ENCODE measurements around the gene ACVRL1. TPM values are rescaled to one million over a fixed set of nuclear protein-coding genes. Genes with fewer than 3 reads are reported as not detected.

The ACVRL1 gene
- total and polyA plus RNA-seq, 2 donors (not counting 1 experiment from before 2014, with no cell fraction given) = not detected

DNA sequence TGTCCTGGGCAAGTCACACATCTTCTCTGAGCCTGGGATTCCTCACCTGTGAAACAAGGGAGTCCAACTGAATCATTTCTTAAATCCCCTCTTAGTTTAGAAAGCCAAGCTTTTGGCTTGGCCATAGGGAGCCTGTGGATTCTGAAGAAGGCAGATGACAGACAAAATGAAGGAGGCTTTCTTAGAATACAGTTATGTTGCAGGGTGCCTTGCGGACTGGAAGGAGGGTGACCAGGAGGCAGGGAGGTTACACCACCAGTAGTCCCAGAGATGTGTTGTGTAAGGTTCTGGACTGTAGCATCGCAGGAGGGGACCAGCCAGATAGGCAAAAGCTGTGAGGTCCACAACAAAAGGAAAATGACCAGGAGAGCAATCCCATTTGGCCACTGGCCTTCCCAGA, 36.0 kb downstream of the ACVRL1 start:
- H3K4me3 Mint-ChIP-seq = no peak overlapping the region
- CTCF ChIA-PET = no interaction called here

DNA sequence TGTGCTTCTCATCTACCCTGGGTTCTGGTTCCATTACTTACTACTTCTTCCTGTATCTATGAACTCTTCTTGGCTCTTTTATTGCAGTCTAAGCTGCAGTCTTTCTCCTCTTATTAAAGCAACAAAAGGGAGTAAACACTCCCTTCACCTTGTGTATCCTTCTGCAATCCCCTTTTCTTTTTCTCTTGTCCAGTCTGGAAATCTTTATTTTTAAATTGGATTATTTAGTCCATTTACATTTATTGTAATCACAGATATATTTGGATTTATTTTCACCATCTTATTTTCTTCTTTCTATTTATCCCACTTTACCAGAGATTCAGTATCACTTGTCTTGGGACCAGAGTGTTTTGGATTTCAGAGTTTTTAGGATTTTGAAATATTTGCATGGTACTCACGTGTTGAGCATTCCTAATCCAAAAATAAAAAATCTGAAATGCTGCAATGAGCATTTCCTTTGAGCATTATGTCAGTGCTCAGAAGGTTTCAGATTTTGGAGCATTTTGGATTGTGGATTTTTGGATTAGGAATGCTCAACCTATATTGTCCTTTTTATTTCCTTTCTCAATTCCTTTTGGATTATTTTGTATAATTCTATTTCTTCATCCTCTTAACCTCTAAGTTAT, 37.4 kb downstream of the ACVRL1 start:
- H3K9me3 Mint-ChIP-seq (ENCODE audit: insufficient read depth) = peaks cover 5% of the 10 kb centered on the region
- ChIA-PET CTCF (no interaction called here), POLR2A (no interaction called here)
- H3K4me3 Mint-ChIP-seq = no peak overlapping the region
- no peaks in the 10 kb centered on the region for H3K79me2 ChIP-seq (ENCODE audit: control insufficient read depth, insufficient read depth, low read length)
- peaks cover 0 to 29% (median 12%) of the 10 kb centered on the region in 4 experiments for H3K27me3 ChIP-seq (replicated peaks in 1 of 4; ENCODE audit: control extremely low read depth in 1 of 4, control insufficient read depth in 3 of 4, insufficient read depth in 4 of 4, low read length in 3 of 4)
- H3K27ac ChIP-seq (ENCODE audit: low read length in 2 of 2) = no peak overlapping the region
- H3K36me3 ChIP-seq (replicated peaks in 1 of 2; ENCODE audit: control extremely low read depth in 1 of 2, control insufficient read depth in 1 of 2, extremely low read depth in 1 of 2, insufficient read depth in 2 of 2, low read length in 1 of 2) = no peaks in the 10 kb centered on the region
- H3K4me1 ChIP-seq (ENCODE audit: control insufficient read depth in 2 of 2, insufficient read depth in 2 of 2, low read length in 2 of 2) = no peaks in the 10 kb centered on the region
- H3K9me3 ChIP-seq (ENCODE audit: control extremely low read depth in 1 of 3, control insufficient read depth in 2 of 3, insufficient read depth in 1 of 3, low read length in 2 of 3) = peaks cover 0 to 16% (median 11%) of the 10 kb centered on the region in 3 donors
- H3K9ac ChIP-seq (ENCODE audit: low read length) = no peak overlapping the region
- no peak overlapping the region for H3K4me2 ChIP-seq (replicated peaks; ENCODE audit: low read depth, low read length, poor library complexity, severe bottlenecking)
- no peaks in the 10 kb centered on the region for H4K20me1 ChIP-seq (ENCODE audit: control insufficient read depth, insufficient read depth, low read length, poor library complexity, severe bottlenecking)
- H3K4me3 ChIP-seq (ENCODE audit: control extremely low read depth in 1 of 5, extremely low read depth in 1 of 5, insufficient read depth in 1 of 5, low read depth in 2 of 5, low read length in 4 of 5) = no peak overlapping the region
- H3K27ac Mint-ChIP-seq = no peak overlapping the region
- intact Hi-C loops (cut with micrococcal nuclease) = no loop called here
- WGBS (ENCODE audit: insufficient coverage) = no CpG with 5 or more reads among the region's 1 CpG
- ATAC-seq (ENCODE audit: low read depth) (no peak), DNase-seq (no peak)
- peaks cover 62% of the 10 kb centered on the region for H3K27me3 Mint-ChIP-seq
- no peak for TF ChIP-seq EZH2 (IDR thresholded peaks at IDR 0.05; ENCODE audit: borderline replicate concordance, insufficient read depth, low read depth, low read length, poor library complexity, severe bottlenecking)
- TF ChIP-seq, protein P1, sequence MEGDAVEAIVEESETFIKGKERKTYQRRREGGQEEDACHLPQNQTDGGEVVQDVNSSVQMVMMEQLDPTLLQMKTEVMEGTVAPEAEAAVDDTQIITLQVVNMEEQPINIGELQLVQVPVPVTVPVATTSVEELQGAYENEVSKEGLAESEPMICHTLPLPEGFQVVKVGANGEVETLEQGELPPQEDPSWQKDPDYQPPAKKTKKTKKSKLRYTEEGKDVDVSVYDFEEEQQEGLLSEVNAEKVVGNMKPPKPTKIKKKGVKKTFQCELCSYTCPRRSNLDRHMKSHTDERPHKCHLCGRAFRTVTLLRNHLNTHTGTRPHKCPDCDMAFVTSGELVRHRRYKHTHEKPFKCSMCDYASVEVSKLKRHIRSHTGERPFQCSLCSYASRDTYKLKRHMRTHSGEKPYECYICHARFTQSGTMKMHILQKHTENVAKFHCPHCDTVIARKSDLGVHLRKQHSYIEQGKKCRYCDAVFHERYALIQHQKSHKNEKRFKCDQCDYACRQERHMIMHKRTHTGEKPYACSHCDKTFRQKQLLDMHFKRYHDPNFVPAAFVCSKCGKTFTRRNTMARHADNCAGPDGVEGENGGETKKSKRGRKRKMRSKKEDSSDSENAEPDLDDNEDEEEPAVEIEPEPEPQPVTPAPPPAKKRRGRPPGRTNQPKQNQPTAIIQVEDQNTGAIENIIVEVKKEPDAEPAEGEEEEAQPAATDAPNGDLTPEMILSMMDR (IDR thresholded peaks at IDR 0.05) = no peak
- no peak overlapping the region for H2AFZ ChIP-seq (ENCODE audit: insufficient read depth, low read depth, low read length, poor library complexity, severe bottlenecking)
- H3K4me1 Mint-ChIP-seq = no peaks in the 10 kb centered on the region

More for the DNA sequence above, 36.0 kb downstream of the ACVRL1 start:
- Histone ChIP-seq H3K36me3 (replicated peaks in 1 of 2; ENCODE audit: control extremely low read depth in 1 of 2, control insufficient read depth in 1 of 2, extremely low read depth in 1 of 2, insufficient read depth in 2 of 2, low read length in 1 of 2) (no peaks in the 10 kb centered on the region), H4K20me1 (ENCODE audit: control insufficient read depth, insufficient read depth, low read length, poor library complexity, severe bottlenecking) (no peaks in the 10 kb centered on the region), H2AFZ (ENCODE audit: insufficient read depth, low read depth, low read length, poor library complexity, severe bottlenecking) (no peak overlapping the region), H3K79me2 (ENCODE audit: control insufficient read depth, insufficient read depth, low read length) (no peaks in the 10 kb centered on the region), H3K4me1 (ENCODE audit: control insufficient read depth in 2 of 2, insufficient read depth in 2 of 2, low read length in 2 of 2) (no peaks in the 10 kb centered on the region), H3K27me3 (replicated peaks in 1 of 4; ENCODE audit: control extremely low read depth in 1 of 4, control insufficient read depth in 3 of 4, insufficient read depth in 4 of 4, low read length in 3 of 4) (peaks cover 0 to 17% (median 8%) of the 10 kb centered on the region in 4 experiments), H3K9me3 (ENCODE audit: control extremely low read depth in 1 of 3, control insufficient read depth in 2 of 3, insufficient read depth in 1 of 3, low read length in 2 of 3) (peaks cover 0 to 16% (median 11%) of the 10 kb centered on the region in 3 donors), H3K4me2 (replicated peaks; ENCODE audit: low read depth, low read length, poor library complexity, severe bottlenecking) (no peak overlapping the region), H3K27ac (ENCODE audit: low read length in 2 of 2) (no peak overlapping the region), H3K9ac (ENCODE audit: low read length) (no peak overlapping the region), H3K4me3 (ENCODE audit: control extremely low read depth in 1 of 5, extremely low read depth in 1 of 5, insufficient read depth in 1 of 5, low read depth in 2 of 5, low read length in 4 of 5) (no peak overlapping the region)
- 100% methylated on average over 1 of the region's 2 CpGs for WGBS (ENCODE audit: insufficient coverage)
- POLR2A ChIA-PET = no interaction called here
- no peak overlapping the region for H3K27ac Mint-ChIP-seq
- peaks cover 5% of the 10 kb centered on the region for H3K9me3 Mint-ChIP-seq (ENCODE audit: insufficient read depth)
- intact Hi-C loops (cut with micrococcal nuclease) = no loop called here
- ATAC-seq (ENCODE audit: low read depth) (no peak), DNase-seq (no peak)
- TF ChIP-seq, protein P1 (IDR thresholded peaks at IDR 0.05) = no peak
- no peak for TF ChIP-seq EZH2 (IDR thresholded peaks at IDR 0.05; ENCODE audit: borderline replicate concordance, insufficient read depth, low read depth, low read length, poor library complexity, severe bottlenecking)
- no peaks in the 10 kb centered on the region for H3K4me1 Mint-ChIP-seq
- H3K27me3 Mint-ChIP-seq = peaks cover 58% of the 10 kb centered on the region

Data from B cell (primary cell).